GM12891 (cell line): Measurements from ENCODE around the gene CNPY1.

Experiments used
- POLR2A ChIP-seq: IDR thresholded peaks from 2 replicates; pipeline ENCODE4 v1.6.1; 2011; ENCODE audit warnings: low read depth, low read length, control low read depth
- POLR2AphosphoS5 ChIP-seq: IDR thresholded peaks from 2 replicates; pipeline ENCODE4 v1.6.1; 2011; ENCODE audit warnings: low read depth, low read length, control low read depth

- TF ChIP-seq POLR2A (no peak), POLR2AphosphoS5 (no peak)
Observed at GRCh38 chr7:155458111-155458877, 88.1 kb downstream of the CNPY1 start, which contains the start of gene EN2.
